Fibroblast of skin of back (primary cell): ENCODE data around the gene KRTAP12-1. TPM values are rescaled to one million over a fixed set of nuclear protein-coding genes. Genes with fewer than 3 reads are reported as not detected.

Experiments used
- DNase-seq: peaks from one replicate; pipeline ENCODE4 v3.0.0-alpha.2; 2013
- polyA plus RNA-seq, 2 experiments: library from polyadenylated mRNA; unstranded; fragments of 120-200 nt; gene quantifications; one replicate each; pipeline ENCODE4 v1.2.1, GENCODE V29; 2013; ENCODE audit not compliant: insufficient read length in 2 of 2

The KRTAP12-1 gene, protein sequence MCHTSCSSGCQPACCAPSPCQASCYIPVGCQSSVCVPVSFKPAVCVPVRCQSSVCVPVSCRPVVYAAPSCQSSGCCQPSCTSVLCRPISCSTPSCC
- polyA plus RNA-seq (2013, experiment 1 of 2; ENCODE audit: insufficient read length): not detected
- not detected for polyA plus RNA-seq (2013, experiment 2 of 2; ENCODE audit: insufficient read length)

DNA sequence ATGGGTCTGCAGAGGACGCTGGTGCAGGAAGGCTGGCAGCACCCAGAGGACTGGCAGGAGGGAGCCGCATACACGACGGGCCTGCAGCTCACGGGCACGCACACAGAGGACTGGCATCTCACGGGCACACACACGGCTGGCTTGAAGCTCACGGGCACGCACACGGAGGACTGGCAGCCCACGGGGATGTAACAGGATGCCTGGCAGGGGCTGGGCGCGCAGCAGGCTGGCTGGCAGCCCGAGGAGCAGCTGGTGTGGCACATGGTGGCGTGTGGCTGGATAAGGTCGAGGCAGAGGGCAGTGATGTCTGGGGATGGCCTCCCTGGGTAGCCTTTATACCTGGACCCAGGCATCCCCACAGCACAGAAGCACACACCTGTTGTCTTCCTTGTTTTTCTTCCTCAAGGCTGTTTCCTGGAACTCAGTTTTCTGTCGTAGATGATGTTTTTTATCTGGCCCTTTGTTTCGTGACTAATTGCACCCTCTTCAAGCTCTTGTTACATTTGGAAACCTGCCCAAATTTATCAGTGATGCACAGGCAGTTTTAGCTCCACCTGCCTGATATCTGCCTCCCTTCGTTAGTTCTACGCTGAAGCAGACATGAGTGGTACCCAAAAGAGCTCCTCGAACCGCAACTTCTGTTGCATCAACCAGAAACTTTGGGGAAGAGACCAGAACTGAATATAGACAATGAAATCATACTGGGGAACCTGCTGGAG, at the start of gene KRTAP12-1:
KRTAP12-1 (minus strand) TSS at position 303 of the 719 bp plus-strand sequence; CDS start at position 263, 40 bp downstream.
- no peak for DNase-seq

DNA sequence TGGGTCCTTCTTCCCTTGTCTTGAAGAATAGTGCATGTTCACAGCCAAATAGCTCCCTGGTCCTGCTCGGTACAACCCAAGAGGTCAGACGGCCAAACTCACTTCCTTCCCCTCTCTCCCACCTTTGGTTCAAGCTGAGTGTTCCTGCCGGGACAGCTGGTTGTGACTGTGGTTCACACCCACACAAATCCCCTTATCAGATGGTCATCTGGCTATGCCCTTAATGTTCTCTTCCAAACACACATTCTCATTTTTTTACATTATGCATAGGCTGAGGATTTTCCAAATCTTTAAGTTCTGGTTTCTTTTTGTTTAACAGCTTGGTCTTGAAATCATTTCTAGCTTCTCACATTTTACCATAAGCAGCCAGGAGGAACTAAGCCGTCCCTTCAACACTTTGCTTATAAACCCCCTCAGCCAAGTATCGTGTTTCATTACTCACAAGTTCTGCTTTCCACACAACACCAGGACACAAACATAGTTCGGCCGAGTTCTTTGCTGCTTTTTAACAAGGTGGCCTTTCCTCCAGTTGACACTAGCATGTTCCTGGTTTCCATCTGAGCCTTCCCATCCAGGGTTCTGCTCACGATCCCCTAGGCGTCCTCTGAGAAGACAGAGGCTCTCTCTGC, 49.1 kb upstream of the KRTAP12-1 start:
- DNase-seq: no peak

DNA sequence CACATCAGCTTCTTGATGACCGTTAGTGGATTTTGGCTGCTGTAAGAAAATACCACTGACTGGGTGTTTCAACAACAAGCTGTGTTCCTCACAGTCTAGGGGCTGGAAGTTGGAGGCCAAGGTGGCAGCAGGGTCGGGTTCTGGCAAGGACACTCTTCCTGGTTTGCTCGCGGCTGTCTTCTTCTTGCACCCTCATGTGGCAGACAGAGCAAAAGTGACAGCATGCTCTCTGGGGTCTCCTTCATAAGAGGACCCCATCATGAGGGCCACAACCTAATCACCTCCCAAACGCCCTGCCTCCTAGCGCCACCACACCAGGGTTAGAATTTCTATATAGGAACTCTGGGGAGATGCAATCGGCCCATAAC, 48.0 kb upstream of the KRTAP12-1 start:
- no peak for DNase-seq

DNA sequence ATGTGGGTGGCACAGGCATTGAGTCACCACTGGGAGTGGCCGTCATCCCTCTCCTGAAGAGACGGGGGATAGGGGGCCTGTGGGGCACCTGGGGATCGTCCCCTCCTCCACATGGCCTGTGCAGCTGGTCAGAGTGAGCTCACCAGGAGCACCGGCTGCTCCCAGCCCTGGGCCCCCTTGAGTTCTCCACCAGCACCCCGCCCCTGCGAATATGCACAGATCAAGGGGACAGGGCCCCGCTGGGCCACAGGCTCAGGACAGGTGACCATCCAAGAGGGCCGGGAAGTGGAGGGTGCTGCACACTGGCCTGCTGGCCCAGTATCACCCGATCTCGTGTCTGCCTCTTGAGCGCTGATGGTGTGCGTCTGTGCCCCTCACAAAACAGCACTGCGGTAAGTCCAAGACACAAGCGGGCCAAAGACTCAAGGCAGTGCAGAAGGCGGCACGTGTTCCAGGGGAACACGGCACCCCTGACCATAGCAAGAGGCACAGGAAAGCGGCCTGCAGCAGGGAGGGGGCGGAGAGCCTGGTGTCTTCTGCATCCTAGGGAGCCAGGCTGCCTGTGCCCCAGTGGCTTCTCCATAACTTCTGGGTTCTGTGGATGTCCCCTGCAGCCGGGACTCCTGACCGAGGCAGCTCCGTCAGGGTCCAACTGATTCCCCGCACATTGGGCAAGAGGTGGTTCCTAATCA, 47.5 kb upstream of the KRTAP12-1 start:
- no peak for DNase-seq

DNA sequence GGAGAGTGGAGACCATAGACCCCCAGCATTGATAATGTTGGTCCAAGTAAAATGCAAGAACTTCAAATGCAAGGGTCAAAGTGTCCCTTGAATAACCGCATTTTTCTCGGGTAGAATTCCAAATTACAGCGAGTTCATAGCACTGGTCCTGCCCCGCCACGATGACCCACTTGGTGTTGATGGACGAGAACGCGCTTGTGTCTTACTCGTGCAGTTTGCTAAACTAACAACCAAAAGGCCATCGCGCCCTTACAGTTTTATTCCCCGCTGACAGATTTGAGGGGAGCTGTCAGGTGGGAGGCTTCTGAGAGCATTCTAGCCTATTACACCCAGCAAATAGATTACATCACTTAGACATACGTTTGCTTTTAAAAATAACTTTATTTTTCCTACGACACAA, 46.8 kb upstream of the KRTAP12-1 start:
- DNase-seq: no peak

DNA sequence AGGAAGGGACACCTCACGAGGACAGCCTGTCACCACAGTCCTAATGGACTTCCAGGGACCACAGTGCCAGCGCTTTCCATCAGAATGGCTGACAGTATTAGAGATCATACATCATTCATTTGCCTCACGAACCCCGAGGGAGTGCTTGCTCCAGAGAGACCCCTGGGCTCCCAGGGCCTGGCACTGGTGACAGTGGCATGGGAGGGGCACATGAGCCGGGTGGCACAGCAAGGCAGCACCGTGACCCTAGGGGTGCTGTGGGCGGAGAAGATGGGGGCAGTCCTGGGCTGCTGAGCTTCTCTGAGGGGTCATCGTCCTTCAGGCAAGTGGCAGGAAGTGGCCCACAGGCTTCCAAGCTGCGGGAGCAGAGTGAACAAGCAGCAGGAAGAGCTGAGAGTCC, 45.8 kb upstream of the KRTAP12-1 start:
- DNase-seq: no peak

DNA sequence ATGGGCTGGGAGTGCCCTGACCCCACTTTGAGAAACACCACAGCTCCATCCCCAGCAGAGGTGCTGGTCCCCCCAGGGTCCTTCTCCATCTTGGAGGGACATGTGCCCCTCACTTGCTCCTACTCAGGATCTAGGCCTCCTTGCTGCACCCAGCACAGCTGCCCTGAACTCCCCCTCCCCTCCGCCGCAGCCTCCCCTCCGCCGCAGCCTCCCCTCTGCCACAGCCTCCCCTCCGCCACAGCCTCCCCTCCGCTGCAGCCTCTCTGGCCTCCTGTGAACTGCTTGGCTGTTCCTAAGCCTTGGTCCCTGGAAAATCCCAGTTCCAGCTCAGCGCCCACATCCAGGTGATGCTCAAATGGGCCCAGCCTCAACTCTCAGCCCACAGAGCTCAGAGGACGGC, 45.4 kb upstream of the KRTAP12-1 start:
- no peak for DNase-seq

DNA sequence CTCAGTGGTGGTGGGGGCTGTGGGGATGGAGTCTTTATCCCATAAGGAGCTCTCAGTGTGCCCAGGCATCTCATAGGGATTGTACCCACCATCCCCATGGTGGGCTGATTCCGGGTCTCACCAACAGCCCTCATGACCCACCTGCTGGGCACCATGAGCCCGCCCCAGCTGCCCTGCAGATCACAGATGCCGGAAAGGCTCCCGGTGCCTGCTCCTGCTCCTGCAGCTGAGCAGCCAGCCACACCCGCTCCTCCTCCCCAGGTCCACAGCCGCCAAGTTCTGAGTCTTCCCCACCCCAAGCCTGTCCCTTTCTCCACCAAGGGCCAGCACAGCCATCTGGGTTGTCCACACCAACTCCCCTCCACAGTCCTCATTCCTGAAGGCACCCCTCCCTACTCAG, 44.9 kb upstream of the KRTAP12-1 start:
- DNase-seq: no peak

DNA sequence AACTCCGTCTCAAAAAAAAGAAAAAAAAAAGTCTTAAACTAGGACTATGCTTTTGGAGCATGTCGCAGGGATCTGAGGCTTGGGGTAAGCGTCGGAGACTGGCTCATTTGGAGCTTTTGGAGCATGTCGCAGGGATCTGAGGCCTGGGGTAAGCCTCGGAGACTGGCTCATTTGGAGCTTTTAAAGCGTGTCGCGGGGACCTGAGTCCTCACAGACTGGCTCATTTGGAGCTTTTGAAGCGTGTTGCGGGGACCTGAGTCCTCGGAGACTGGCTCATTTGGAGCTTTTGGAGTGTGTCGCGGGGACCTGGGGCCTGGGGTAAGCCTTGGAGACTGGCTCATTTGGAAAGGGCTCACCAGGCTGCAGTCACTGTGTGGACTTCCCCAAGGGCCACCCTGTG, 43.0 kb upstream of the KRTAP12-1 start:
- no peak for DNase-seq

DNA sequence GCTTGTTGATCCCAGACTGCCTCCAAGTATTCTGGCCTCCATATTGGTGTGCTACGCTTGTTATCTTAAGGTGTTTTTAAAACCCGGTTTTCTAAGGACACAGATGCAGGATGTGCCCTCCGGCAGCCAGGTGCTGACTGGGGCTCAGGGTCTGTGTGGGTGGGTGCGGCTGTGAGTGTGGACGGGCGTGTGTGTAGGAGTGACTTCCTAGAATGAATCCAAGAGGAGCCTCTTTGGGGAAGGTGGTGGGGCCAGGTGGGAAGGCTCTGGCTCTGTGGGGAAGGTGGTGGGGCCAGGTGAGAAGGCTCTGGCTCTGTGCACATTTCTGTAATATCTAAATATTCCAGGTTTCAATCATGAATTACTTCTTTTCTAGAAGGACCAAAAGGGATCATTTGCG, 42.2 kb upstream of the KRTAP12-1 start:
- DNase-seq: no peak

DNA sequence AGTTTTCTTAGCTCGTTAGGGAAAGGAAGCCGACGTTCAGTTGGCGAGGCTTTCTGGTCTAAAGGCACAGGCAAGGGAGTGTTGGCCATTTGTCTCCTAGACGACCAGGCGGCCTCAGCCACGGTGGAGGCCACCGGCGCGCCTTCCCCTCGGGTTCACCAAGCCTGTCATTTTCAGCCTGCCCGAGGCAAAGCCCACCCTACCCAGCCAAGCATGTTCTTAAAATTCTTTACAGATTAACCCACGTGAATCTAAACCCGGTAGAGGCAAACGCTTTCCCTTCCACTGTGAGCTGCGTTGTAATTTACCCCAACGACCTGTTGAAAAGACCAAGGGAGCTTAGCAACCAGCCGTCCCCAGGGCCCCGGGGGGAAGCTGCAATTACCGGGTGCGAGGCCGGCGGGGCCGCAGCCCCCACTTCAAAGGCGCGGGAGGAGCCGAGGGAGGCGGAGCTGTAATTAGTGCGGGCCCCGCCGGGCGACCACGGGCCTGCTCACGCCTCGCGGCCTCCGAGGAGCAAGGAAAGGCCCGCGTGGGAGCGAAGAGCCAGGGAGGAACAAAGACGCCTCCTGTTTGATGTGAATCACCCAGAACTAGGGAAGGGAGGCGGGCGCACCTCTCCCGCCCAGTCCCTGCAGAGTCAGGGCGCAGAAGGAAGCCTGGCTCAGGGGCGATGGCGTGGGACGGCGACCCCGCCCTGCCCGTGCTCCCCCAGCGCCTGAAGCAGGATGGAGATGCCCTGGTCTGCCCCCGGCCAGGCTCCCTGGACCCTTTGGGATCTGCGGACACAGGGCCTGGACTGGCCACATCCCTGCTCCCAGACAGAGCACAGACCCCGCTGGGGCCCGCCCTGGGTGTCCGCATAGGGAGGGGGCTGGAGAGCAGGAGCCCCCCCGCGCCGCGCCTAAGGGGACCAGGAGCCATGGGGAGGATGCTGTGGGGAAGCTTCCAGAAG, 41.5 kb upstream of the KRTAP12-1 start:
- no peak for DNase-seq

DNA sequence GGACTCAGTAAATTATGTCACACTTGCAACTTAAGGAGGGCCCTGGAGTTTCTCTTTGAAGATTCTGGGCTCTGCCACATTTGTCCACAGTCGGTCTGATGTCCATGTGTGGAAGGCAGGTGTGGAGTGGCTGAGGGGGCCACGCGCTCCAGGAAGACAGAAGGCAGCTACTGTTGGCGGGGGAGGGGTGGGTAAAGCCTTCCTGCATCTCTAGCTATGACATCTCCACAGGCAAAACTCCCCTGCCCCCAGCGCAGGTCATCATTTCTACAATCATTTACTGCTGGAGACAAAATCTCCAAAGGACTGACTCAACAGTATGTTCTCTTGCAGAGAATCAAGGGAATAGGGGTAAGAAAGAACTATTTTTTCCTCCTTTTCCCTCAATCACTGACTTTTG, 40.8 kb upstream of the KRTAP12-1 start:
- no peak for DNase-seq

DNA sequence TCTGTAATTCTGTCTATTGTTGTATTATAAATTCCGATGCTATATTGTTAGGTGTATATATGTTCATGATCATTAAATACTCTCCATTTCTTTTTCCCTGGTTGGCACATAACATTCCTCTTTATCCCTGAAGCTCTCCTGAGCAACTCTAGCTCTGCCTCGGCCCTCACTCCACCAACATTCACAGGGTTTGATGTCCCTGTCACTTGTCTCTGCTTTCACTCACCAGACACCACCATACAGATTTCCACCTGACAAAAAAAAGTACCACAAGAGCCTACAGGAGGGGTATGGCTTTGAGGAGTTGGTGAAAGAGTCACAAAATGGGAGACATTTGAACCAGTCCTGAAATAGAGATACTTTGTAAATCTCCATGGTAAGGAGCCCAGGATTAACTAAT, 38.2 kb upstream of the KRTAP12-1 start:
- no peak for DNase-seq

DNA sequence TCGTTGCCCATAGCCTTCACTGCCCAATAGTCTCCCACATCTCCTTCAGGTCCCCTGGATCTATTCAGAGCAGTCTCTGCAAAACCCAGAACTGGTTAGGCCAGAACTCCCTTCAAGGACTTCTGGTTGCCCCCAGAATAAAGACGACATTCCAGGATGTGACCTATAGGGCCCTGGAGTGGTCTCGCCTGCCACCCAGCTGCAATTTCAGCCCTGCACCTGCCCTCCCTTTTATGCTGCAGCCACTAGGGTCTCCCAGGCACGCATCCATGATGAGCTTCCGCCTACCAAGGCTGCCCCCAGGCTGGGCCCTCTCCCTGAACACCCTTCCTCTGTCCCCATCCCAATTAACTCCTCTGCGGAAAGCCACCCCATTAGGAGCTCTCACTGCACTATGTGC, 36.6 kb upstream of the KRTAP12-1 start:
- no peak for DNase-seq

DNA sequence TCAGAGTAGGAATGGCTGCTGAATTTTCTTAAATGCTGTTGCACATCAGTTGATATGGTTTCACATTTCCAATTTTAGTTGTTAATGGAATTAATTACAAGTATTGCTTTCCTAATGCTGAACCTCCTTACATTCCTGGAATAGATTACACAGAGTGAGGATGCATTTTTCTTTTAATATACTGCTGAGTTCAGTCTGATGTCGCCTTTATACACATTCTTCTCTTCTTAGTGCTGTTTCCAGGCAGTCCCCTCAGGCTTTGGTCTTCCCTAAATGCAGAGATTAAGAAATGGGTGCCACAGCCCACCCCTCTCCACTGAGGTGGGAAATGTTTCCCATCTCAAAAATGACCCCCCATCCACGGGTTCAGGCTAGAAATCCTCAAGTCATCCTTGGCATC, 36.1 kb upstream of the KRTAP12-1 start:
- no peak for DNase-seq

DNA sequence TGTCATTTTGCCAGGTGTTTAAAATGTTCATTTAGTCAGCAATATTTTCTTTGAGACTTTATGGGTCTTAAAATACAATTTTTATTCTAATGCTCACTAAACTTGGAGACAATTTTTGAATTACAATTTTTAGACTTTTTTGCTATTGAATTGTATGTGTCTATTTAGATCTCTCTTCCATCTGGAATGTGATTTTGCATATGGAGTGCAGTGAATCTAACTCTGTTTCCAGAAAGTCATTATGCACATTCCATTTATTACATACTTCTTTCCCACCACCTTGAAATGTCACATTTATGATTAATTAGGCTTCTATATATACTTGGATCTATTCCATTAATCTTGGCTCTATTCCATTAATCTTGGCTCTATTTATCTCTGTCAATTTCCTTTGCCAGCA, 35.0 kb upstream of the KRTAP12-1 start:
- DNase-seq: peak; percentile 12

DNA sequence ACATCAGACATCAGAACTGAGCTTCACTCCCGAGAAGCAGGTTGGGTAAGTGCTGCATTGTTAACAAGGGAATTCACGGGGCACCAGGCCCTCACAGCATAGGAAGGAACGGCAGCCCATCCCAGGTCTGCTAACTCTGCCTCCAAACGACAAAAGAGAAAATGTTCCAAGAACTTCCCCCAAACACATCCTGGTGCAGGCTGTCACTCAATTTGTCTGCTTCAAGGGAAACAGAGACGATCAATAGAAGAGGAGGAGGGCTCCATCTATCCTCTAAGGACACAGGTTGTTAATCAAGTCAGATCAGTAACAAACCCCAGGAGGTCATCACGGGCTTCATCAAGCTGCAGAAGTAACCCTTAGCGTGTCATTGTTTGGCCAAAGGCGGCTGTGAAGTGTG, 32.9 kb upstream of the KRTAP12-1 start:
- DNase-seq: no peak

DNA sequence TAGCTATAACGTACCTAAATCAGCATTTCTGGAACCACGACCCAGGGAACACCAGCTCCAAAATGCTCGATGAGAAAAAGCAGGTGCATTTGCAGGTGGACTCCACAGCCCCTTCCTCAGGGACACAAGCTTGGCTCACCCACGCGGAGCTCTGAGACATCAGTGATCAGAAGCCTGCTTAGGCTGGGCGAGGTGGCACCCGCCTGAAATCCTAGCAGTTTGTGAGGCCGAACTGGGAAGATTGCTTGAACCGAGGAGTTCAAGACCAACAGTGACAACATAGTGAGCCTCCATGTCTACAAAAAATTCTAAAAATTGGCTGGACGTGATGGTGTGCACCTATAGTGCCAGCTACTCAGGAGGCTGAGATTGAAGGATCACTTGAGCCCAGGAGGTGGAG, 31.9 kb upstream of the KRTAP12-1 start:
- DNase-seq: no peak

DNA sequence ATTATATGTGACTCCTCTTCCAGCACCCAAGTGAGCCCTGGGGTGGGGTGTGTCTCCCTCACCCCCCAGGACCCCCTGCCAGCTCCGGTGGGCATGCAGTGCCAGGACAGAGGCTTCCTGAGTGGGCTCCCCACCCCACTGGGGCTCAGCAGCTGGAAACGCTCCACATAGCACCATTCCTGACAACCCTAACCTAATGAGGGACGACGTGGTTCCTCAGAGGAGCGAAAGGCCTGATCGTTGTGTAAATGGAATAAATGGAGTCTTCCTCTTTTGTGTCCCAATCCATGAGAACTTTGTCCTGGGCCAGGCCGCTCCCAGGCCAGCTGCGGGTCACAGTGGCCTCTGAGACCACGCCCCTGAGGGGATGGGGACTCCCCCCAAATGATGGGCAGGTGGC, 31.2 kb upstream of the KRTAP12-1 start:
- DNase-seq: no peak

DNA sequence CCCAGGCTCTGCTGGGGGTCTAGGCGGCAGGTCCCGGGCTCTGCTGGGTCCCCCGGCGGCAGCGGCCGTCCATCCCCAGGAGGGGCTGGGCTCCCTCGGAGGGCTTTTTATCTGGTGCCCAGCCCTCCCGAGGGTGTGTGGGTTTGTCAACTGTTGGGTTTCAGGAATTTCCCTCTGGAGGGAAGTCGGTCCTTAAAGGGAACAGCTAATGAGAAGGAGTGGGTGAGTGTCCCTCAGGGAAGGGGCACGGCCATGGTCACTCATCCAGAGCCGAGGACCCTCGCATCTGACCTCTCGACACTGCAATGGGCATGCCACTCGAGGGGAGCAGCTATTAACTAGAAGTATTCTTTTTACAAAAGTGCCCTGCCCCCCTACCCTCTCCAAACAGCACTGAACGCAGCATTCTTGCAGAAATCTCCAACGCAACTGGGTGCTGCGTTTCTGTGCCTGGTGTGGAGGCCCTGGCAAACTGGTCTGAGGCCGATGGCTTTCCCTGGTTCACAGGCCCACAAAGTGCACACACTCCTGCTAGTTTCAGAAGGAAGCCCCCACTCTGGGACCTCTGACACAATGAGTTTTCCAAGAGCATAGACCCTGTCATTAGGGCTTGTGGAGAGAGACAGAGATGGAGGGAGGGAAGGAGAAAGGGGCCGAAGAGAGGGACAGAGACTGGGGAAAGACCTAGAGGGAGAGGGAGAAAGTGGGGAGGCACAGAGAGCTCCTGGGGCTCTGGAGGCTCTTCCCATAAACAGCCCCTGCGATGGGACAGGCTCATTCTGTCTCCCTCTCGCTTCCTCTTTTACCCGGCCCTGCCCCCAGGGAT, 30.5 kb upstream of the KRTAP12-1 start:
- DNase-seq: no peak
